ENCODE results near the gene NEK5.
A peak's percentile ranks its signal among the peaks of the same experiment; 100 is the strongest.
"Not testable (repeated sequence)": the region's sequence is repeated elsewhere in the genome, so short reads cannot be mapped to it uniquely, and the experiment has no call there.

Gene NEK5

GRCh38 chr13:52070929-52071523, 57.8 kb downstream of the NEK5 start:
- DNase-seq (ENCODE audit: low read depth): no peak

GRCh38 chr13:52067237-52067636, 61.6 kb downstream of the NEK5 start:
- no peak for DNase-seq (ENCODE audit: low read depth)

DNA sequence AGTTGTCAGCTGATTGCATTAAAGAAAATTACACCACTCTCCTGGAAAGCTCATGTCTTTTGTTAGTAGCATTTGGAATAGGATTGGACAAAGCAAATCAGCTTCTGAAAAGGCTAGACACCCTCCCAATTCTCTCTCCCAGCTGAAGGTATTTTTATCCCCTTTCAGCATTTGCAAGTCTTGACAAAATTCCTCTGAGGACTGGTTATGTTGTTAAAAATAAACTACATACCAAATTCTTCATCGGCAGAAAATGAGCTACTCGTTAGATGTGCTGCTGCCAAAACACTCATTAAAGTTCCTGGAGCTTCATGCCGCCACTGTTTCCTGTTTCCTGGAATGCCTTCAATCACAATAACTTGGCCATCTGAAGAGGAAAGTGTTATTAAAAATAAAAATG, 67.3 kb downstream of the NEK5 start:
- no peak for DNase-seq (ENCODE audit: low read depth)

DNA sequence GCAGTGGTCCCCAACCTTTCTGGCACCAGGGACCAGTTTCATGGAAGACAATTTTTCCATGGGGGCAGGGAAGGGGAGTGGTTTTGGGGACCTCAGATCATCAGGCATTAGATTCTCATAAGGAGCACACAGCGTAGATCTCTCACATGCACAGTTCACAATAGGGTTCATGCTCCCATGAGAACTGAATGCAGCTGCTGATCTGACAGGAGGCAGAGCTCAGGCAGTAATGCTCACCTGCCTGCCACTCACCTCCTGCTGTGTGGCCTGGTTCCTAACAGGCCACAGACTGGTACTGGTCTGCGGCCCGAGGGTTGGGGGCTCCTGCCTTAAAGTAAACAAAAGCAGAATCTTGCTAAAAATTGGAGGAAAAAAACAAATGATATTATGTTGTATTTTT, 67.8 kb downstream of the NEK5 start:
- DNase-seq (ENCODE audit: low read depth): not testable (repeated sequence)

DNA sequence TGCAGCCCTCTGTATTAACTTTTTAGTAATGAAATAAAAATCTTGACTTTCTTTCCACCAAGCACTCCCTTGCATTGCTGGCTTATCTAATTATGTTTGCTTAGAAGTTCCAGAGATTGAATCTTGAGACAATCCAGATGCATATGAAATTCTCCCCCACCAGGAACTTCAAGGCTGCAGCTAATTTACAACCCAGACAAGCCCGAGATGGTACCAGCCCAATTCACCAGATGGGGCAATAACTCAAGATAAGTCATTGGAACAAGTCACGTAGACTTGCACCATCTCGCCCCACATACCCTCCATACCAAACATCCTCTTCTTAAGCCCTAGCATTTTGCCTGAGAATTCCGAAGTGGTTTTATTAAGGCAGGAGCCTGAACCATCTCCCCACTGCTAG, 75.4 kb downstream of the NEK5 start:
- no peak for DNase-seq (ENCODE audit: low read depth)

GRCh38 chr13:52051400-52051799, 77.5 kb downstream of the NEK5 start:
- DNase-seq (ENCODE audit: low read depth): no peak

DNA sequence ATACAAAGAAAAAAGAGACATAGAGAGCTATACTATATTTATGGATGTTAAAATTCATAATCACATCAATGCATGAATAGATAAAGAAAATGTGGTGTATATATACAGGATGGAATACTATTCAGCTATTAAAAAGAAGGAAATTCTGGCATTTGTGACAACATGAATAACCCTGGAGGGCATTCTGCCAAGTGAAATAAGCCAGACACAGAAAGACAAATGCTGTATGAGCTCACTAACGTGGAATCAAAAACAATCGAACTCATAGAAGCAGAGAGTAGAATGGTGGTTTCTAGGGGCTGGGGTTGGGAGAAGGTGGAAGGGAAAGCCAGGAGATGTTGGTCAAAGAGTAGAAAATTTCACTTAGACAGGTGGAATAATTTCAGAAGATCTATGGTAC, 80.4 kb downstream of the NEK5 start:
- DNase-seq (ENCODE audit: low read depth): no peak

GRCh38 chr13:52047463-52047862, 81.4 kb downstream of the NEK5 start:
- no peak for DNase-seq (ENCODE audit: low read depth)

DNA sequence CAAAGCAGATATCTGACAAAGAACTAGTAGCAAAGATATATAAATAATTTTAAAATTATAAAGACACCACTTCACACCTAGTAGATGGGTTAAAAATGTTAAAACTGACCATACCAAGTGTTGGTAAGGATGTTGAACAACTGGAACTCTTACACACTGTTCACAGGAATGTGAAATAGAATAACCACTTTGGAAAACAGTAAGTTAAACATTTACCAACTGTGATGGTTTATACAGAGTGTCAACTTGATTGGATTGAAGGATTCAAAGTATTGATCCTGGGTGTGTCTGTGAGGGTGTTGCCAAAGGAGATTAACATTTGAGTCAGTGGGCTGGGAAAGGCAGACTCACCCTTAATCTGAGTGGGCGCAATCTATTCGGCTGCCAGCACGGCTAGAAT, 85.2 kb downstream of the NEK5 start:
- DNase-seq (ENCODE audit: low read depth): no peak

GRCh38 chr13:52036037-52036436, 92.8 kb downstream of the NEK5 start:
- DNase-seq (ENCODE audit: low read depth): no peak

GRCh38 chr13:52034616-52035226, 94.2 kb downstream of the NEK5 start:
- DNase-seq (ENCODE audit: low read depth): no peak

DNA sequence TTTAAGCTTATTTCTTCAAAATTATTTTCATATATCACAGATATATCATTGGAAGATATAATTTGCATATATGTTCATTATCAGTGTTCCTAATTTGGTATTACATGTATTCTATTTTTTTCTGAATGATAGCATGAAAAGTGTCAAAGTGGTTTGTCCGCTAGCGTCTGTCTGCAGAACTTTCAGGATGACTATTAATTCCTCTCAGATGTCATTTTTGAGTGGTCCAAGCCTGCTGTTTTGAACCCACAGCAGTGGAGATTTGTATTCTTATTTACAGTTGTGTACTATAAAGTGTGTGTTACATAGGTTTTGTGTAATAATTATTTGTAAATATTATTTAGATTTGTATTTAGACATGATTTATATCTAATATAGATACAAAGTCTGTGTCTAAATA, 95.8 kb downstream of the NEK5 start:
- DNase-seq (ENCODE audit: low read depth): no peak

DNA sequence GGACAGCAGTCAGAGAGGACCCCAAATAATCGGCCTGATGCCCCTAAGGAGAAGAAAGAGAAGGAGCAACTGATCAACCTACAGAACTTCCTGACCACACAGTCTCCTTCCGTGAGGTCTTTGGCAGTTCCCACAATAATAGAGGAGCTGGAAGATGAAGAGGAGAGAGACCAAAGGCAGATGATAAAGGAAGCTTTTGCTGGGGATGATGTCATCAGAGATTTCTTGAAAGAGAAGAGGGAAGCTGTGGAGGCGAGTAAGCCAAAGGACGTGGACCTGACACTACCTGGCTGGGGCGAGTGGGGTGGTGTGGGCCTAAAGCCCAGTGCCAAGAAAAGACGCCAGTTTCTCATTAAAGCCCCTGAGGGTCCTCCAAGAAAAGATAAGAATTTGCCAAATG, 98.5 kb downstream of the NEK5 start:
- not testable (repeated sequence) for DNase-seq (ENCODE audit: low read depth)

DNA sequence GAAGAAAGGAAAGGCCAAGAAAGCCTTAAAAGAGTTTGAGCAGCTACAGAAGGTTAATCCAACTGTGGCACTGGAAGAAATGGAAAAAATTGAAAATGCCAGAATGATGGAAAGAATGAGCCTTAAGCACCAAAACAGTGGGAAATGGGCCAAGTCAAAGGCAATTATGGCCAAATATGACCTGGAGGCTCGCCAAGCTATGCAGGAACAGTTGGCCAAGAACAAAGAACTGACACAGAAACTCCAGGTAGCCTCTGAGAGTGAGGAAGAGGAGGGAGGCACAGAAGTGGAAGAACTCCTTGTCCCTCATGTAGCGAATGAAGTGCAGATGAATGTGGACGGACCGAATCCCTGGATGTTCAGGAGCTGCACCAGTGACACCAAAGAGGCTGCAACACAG, 99.3 kb downstream of the NEK5 start:
- DNase-seq (ENCODE audit: low read depth): no peak

DNA sequence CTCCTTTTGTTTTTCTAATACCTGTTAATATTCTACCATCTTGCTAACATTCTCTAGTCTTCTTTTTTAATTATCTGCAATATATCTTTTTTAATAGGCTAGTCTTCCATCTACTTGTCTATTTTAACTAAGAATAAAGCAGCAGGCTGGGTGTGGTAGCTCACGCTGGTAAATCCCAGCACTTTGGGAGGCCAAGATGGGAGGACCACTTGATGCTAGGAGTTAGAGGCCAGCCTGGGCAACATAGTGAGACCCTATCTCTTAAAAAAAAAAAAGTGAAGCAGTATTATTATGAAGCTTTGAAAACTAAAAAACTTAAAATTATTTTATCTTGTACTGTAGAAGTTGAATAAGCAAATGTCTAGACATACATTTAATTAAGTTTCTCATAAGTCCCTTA, 101.0 kb downstream of the NEK5 start:
- no peak for DNase-seq (ENCODE audit: low read depth)

DNA sequence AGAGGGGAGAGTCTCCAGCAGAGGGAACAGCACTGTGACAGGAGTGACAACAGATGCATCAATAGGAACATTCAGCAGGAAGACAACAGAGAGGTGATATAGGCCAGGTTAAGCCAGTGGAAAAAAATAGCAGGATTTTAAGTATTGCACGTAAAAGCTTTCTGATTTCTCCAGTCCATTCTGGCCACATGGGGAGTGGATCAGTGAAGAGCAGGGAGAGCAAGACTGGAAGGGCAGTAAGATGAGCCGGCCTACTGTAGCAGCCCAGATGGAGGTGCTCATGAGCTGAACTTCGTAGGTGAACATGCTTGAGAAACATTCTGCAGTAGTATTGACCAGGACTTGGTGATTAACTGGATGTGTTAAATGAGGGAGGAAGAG, 102.6 kb downstream of the NEK5 start:
- no peak for DNase-seq (ENCODE audit: low read depth)

GRCh38 chr13:52025475-52026245, 103.2 kb downstream of the NEK5 start:
- no peak for DNase-seq (ENCODE audit: low read depth)

- no peak for DNase-seq (ENCODE audit: low read depth)
Measured at GRCh38 chr13:52024481-52024880, 104.4 kb downstream of the NEK5 start, which contains the start of gene UTP14C. Gene UTP14C, plus strand, starts transcription at chr13:52024691. Its CDS starts 4,114 bp downstream, at chr13:52028805.

DNA sequence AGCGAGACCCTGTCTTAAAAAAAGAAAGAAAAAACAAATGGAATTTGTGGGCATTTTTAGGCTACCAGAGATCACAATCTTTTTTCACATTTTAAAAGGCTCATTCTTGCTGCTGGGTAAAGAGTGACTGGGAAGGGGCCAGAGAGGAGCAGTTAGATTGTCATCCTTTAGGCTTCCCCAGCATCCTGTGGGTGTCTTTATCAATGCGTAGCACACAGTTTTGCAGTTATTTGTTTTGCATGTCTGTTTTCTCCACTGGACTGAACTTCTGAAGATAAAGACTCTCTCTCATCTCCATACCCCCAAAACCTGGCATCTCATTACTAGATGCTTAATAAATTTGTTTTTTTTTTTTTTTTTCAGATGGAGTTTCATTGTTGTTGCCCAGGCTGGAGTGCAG, 106.5 kb downstream of the NEK5 start:
- no peak for DNase-seq (ENCODE audit: low read depth)

DNA sequence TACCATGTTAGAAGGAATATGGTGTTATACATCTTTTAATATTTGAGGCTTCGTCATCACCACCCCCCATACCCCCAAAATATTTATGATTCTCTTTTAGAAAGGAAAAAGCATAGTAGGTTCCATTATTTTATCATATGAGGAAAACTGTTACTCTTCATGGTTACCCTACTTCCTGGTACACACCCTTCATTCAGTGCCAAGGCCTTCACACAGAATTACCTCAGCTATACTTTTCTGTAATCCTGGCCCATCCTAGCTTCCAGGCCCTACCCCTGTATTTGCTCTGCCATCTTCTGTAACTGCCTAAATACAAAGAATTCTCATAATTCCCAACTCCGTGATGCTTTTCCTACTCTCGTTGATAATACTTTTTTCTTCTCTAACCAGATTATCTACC, 108.7 kb downstream of the NEK5 start:
- no peak for DNase-seq (ENCODE audit: low read depth)

- DNase-seq (ENCODE audit: low read depth): no peak
Measured at GRCh38 chr13:52016296-52016695, 112.6 kb downstream of the NEK5 start.

DNA sequence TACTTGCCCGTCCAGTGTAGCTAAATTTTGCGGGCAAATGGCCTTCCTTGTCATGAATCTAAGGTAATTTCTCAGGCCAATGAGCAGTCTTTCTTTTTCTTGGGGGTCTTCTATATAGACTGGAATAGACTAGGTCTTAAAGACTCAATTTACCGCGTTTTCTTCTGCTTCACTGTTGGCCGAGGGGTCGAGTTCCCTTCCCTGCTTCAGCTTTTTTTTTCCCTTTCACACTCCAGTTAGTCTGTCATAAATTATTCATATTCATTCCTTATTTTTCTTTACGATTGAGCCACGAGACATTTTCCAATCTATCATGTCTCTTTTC, 116.4 kb downstream of the NEK5 start:
- no peak for DNase-seq (ENCODE audit: low read depth)

- peak; percentile 100 for DNase-seq (ENCODE audit: low read depth)
Measured at GRCh38 chr13:52011632-52012511, 117.0 kb downstream of the NEK5 start, which contains the start of gene ALG11. Gene ALG11, plus strand, starts transcription at chr13:52012398. Its CDS starts 21 bp downstream, at chr13:52012419.
